Type B pancreatic cell (in vitro differentiated cells): ENCODE data around the gene STX3. TPM values are rescaled to one million over a fixed set of nuclear protein-coding genes. Genes with fewer than 3 reads are reported as not detected.

ENCODE experiments used
- DNase-seq: peaks from one replicate; pipeline ENCODE4 v3.0.0; 2021; ENCODE audit warnings: mixed read lengths; ENCODE audit not compliant: unreplicated experiment; ENCODE audit errors: extremely low spot score
- H3K27ac Mint-ChIP-seq: 2 replicates; pipeline ENCODE4 v1.8.0; 2021; ENCODE audit warnings: mild to moderate bottlenecking, mixed read lengths
- H3K27me3 Mint-ChIP-seq: 2 replicates; pipeline ENCODE4 v1.8.0; 2021; ENCODE audit warnings: mixed read lengths
- H3K36me3 Mint-ChIP-seq: 2 replicates; pipeline ENCODE4 v1.8.0; 2021; ENCODE audit warnings: mixed read lengths
- H3K4me1 Mint-ChIP-seq: one replicate; pipeline ENCODE4 v1.8.0; 2021; ENCODE audit warnings: mixed read lengths; ENCODE audit not compliant: unreplicated experiment
- H3K4me3 Mint-ChIP-seq: 2 replicates; pipeline ENCODE4 v1.8.0; 2021; ENCODE audit warnings: mild to moderate bottlenecking, mixed read lengths
- H3K9me3 Mint-ChIP-seq: 2 replicates; pipeline ENCODE4 v1.8.0; 2021; ENCODE audit warnings: mixed read lengths
- CTCF ChIP-seq: fragments of 200-600 bp; sonication (generic); conservative IDR thresholded peaks from 2 replicates; pipeline ENCODE4 v1.5.0; 2021; ENCODE audit warnings: antibody characterized with exemption, mild to moderate bottlenecking
- long read RNA-seq: library from polyadenylated mRNA; unstranded; transcript quantifications from one replicate; pipeline ENCODE4 v2.0.0, GENCODE V29; 2020
- total RNA-seq: library from RNA; stranded (reverse); gene quantifications from 2 replicates; pipeline ENCODE4 v1.2.1, GENCODE V29; 2021; ENCODE audit warnings: low replicate concordance

The STX3 gene
- total RNA-seq, result 44.6 and 75.8 TPM in 2 replicates
- long read RNA-seq, transcript STX3-201 (11 exons, 3,299 nt), result major isoform, 31 of 53 reads
- long read RNA-seq, partial matches to known transcripts, result 10 of 53 reads
- long read RNA-seq, other reads (novel, unspliced or antisense), result 11 of 53 reads

- peak; percentile 80 for DNase-seq
- H3K27me3 Mint-ChIP-seq, result peaks cover 13% of the 10 kb centered on the region
- no peaks in the 10 kb centered on the region for H3K9me3 Mint-ChIP-seq
- no peak for TF ChIP-seq CTCF
- H3K36me3 Mint-ChIP-seq, result peaks cover 3% of the 10 kb centered on the region
- H3K4me1 Mint-ChIP-seq, result peaks cover 37% of the 10 kb centered on the region
- H3K27ac Mint-ChIP-seq, result peak within 1 kb of the TSS; percentile 94
- H3K4me3 Mint-ChIP-seq, result peak within 1 kb of the TSS; percentile 95
These were observed at the start of gene STX3 for GRCh38 chr11:59754859-59755700. Gene STX3 (plus strand): TSS chr11:59755376. CDS start chr11:59755606, 230 bp downstream.

- Mint-ChIP-seq H3K27ac (peak overlapping the region; percentile 0), H3K4me1 (no peaks in the 10 kb centered on the region), H3K9me3 (no peaks in the 10 kb centered on the region), H3K27me3 (no peaks in the 10 kb centered on the region), H3K36me3 (no peaks in the 10 kb centered on the region), H3K4me3 (no peak overlapping the region)
- TF ChIP-seq CTCF, result no peak
- no peak for DNase-seq
These were observed 48.5 kb upstream of the STX3 start for GRCh38 chr11:59706518-59707285.

- Mint-ChIP-seq H3K4me1 (no peaks in the 10 kb centered on the region), H3K27ac (peak overlapping the region; percentile 0), H3K27me3 (no peaks in the 10 kb centered on the region), H3K4me3 (no peak overlapping the region), H3K36me3 (no peaks in the 10 kb centered on the region), H3K9me3 (no peaks in the 10 kb centered on the region)
- TF ChIP-seq CTCF, result no peak
- no peak for DNase-seq
These were observed 47.8 kb upstream of the STX3 start for GRCh38 chr11:59707371-59707770.

GRCh38 chr11:59708537-59708936, 46.6 kb upstream of the STX3 start:
- no peaks in the 10 kb centered on the region for H3K27me3 Mint-ChIP-seq
- no peaks in the 10 kb centered on the region for H3K4me1 Mint-ChIP-seq
- no peak overlapping the region for H3K27ac Mint-ChIP-seq
- DNase-seq, result no peak
- no peak for TF ChIP-seq CTCF
- H3K36me3 Mint-ChIP-seq, result no peaks in the 10 kb centered on the region
- no peaks in the 10 kb centered on the region for H3K9me3 Mint-ChIP-seq
- no peak overlapping the region for H3K4me3 Mint-ChIP-seq

- no peak overlapping the region for H3K27ac Mint-ChIP-seq
- no peaks in the 10 kb centered on the region for H3K36me3 Mint-ChIP-seq
- no peak overlapping the region for H3K4me3 Mint-ChIP-seq
These were observed 44.9 kb upstream of the STX3 start for GRCh38 chr11:59710136-59710847.

More at GRCh38 chr11:59710136-59710847, 44.9 kb upstream of the STX3 start:
- H3K9me3 Mint-ChIP-seq, result no peaks in the 10 kb centered on the region
- DNase-seq, result no peak
- TF ChIP-seq CTCF, result no peak
- peaks cover 6% of the 10 kb centered on the region for H3K27me3 Mint-ChIP-seq
- no peaks in the 10 kb centered on the region for H3K4me1 Mint-ChIP-seq
